MCF 10A (cell line): ENCODE data around the gene RHBDL1. TPM values are rescaled to one million over a fixed set of nuclear protein-coding genes. Genes with fewer than 3 reads are reported as not detected.

Source experiments
- BruUV-seq: library from RNA; stranded (reverse); fragments of 400-500 nt; replicated peaks from 2 replicates; lab custom pipeline; 2021; lab: Mats Ljungman, UMichigan
- CTCF ChIA-PET: fragments of 300-600 bp; sonication (Branson Sonifier 250); formaldehyde crosslinking; extraction: SDS; loops from one replicate; lab custom pipeline; 2021; ENCODE audit warnings: antibody characterized with exemption, inconsistent platforms; lab: Yijun Ruan, JAX
- POLR2A ChIA-PET: fragments of 300-600, 350-650 bp; sonication (Branson Sonifier 250); formaldehyde crosslinking; extraction: SDS; loops from one replicate; lab custom pipeline; 2020; ENCODE audit warnings: antibody characterized with exemption, inconsistent platforms; lab: Yijun Ruan, JAX
- DNase-seq: peaks from one replicate; pipeline ENCODE4 v3.0.0-alpha.2; 2018; ENCODE audit not compliant: unreplicated experiment
- H3K27ac Mint-ChIP-seq: one replicate; pipeline ENCODE4 v1.8.0; 2022; ENCODE audit warnings: mild to moderate bottlenecking, low read depth, mixed read lengths; ENCODE audit not compliant: unreplicated experiment
- H3K27me3 Mint-ChIP-seq: one replicate; pipeline ENCODE4 v1.8.0; 2022; ENCODE audit warnings: mixed read lengths; ENCODE audit not compliant: insufficient read depth, unreplicated experiment
- H3K36me3 Mint-ChIP-seq: one replicate; pipeline ENCODE4 v1.8.0; 2022; ENCODE audit warnings: mild to moderate bottlenecking, moderate library complexity, mixed read lengths; ENCODE audit not compliant: insufficient read depth, unreplicated experiment
- H3K4me1 Mint-ChIP-seq: one replicate; pipeline ENCODE4 v1.8.0; 2022; ENCODE audit warnings: mixed read lengths; ENCODE audit not compliant: insufficient read depth, unreplicated experiment
- H3K4me3 Mint-ChIP-seq: one replicate; pipeline ENCODE4 v1.8.0; 2022; ENCODE audit warnings: mild to moderate bottlenecking, moderate library complexity, mixed read lengths; ENCODE audit not compliant: unreplicated experiment
- H3K9me3 Mint-ChIP-seq: one replicate; pipeline ENCODE4 v1.8.0; 2022; ENCODE audit warnings: mixed read lengths; ENCODE audit not compliant: unreplicated experiment
- intact Hi-C: fragments of 100-400 bp; cut with micrococcal nuclease; formaldehyde crosslinking; loops from 2 replicates; pipeline ENCODE4 v1.14.1; 2022
- total RNA-seq: library from RNA; stranded (reverse); gene quantifications from 2 replicates; pipeline ENCODE4 v1.2.3, GENCODE V29; 2022
- TF ChIP-seq, protein P1 (sequence below): fragments of 200-600 bp; IDR thresholded peaks from one replicate; pipeline ENCODE4 v1.8.0; 2022; ENCODE audit warnings: antibody characterized with exemption, mild to moderate bottlenecking; ENCODE audit not compliant: unreplicated experiment

The RHBDL1 gene
- total RNA-seq, 1 experiment from 2014 or later: 3.0 TPM

DNA sequence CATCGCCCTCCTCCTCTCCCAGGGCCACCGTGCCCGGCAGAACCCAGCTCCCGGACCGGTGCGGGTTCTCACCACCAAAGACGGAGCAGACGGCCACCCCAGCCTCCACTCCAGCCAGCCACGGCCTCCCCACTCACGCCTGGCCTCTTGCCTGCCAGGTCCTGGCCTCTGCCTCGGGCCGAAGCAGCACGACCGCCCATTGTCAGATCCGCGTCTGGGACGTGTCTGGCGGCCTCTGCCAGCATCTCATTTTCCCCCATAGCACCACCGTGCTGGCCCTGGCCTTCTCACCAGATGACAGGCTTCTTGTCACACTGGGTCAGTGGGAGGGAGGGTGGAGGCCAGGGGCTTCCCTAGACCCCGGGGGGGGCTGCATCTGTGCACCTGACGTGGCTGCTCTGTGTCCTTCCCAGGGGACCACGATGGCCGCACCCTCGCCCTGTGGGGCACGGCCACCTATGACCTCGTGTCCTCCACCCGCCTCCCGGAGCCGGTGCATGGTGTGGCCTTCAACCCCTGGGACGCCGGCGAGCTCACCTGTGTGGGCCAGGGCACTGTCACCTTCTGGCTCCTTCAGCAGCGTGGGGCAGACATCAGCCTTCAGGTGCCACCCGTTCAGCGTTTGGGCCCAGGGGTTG is 14.2 kb upstream of the RHBDL1 start:
- no peaks in the 10 kb centered on the region for H3K27me3 Mint-ChIP-seq
- ChIA-PET CTCF (interaction anchor here (0.5 to 1.0 kb wide), 6 partner anchors 13 to 564 kb away, joined by 3 to 5 read pairs (median 3); partner anchors contain the start of gene TPSG1), POLR2A (no interaction called here)
- peaks cover 6% of the 10 kb centered on the region for H3K36me3 Mint-ChIP-seq
- H3K4me1 Mint-ChIP-seq: no peaks in the 10 kb centered on the region
- H3K4me3 Mint-ChIP-seq: no peak overlapping the region
- no TSS peak for BruUV-seq
- intact Hi-C loops: no loop called here
- no peak for DNase-seq
- H3K9me3 Mint-ChIP-seq: no peaks in the 10 kb centered on the region
- no peak overlapping the region for H3K27ac Mint-ChIP-seq
- TF ChIP-seq, protein P1, sequence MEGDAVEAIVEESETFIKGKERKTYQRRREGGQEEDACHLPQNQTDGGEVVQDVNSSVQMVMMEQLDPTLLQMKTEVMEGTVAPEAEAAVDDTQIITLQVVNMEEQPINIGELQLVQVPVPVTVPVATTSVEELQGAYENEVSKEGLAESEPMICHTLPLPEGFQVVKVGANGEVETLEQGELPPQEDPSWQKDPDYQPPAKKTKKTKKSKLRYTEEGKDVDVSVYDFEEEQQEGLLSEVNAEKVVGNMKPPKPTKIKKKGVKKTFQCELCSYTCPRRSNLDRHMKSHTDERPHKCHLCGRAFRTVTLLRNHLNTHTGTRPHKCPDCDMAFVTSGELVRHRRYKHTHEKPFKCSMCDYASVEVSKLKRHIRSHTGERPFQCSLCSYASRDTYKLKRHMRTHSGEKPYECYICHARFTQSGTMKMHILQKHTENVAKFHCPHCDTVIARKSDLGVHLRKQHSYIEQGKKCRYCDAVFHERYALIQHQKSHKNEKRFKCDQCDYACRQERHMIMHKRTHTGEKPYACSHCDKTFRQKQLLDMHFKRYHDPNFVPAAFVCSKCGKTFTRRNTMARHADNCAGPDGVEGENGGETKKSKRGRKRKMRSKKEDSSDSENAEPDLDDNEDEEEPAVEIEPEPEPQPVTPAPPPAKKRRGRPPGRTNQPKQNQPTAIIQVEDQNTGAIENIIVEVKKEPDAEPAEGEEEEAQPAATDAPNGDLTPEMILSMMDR: no peak

DNA sequence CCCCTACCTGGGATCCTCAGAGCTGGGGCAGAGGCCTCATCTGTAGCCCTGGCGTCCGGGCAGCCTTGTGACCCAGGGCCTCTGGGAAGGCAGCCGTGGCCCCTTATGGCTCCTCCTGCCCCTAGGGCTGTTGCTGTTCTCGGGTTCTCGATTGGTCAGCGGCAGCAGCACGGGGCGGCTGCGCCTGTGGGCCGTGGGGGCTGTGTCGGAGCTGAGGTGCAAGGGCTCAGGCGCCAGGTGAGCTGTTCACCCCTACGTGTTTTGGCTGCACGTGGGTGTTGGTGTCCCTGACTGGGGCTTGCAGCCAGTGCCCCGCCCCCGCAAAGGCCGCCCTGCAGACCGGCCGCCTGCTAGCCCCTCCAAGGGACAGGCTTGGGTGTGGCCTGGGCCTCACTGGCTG is 13.4 kb upstream of the RHBDL1 start:
- intact Hi-C loops: no loop called here
- BruUV-seq: no TSS peak
- H3K9me3 Mint-ChIP-seq: no peaks in the 10 kb centered on the region
- no peak overlapping the region for H3K27ac Mint-ChIP-seq
- DNase-seq: no peak
- H3K27me3 Mint-ChIP-seq: no peaks in the 10 kb centered on the region
- CTCF ChIA-PET: interaction anchor here (0.5 to 1.3 kb wide), 6 partner anchors 9 to 535 kb away, joined by 3 to 5 read pairs (median 3); no protein-coding TSS in a partner anchor
- H3K36me3 Mint-ChIP-seq: no peaks in the 10 kb centered on the region
- no peak overlapping the region for H3K4me3 Mint-ChIP-seq
- POLR2A ChIA-PET: interaction anchor here (0.6 to 1.1 kb wide), 2 partner anchors 8 to 137 kb away, joined by 3 to 4 read pairs; no protein-coding TSS in a partner anchor
- H3K4me1 Mint-ChIP-seq: no peaks in the 10 kb centered on the region
- TF ChIP-seq, protein P1: no peak

DNA sequence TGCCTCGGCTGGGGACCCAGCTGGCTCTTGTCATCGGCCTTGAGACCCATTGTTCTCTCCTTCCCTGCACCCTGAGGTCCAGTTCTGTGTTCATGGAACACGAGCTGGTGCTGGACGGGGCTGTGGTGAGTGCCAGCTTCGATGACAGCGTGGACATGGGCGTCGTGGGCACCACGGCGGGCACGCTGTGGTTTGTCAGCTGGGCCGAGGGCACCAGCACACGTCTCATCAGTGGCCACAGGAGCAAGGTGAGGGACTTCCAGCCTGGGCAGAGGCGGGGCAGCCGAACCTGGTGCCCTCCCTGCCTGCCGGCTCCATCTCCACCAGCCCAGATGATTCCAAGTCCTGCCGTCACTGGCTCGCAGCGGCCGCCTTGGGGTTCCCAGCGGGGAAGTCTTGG is 12.9 kb upstream of the RHBDL1 start:
- TF ChIP-seq, protein P1: no peak
- no peak overlapping the region for H3K4me3 Mint-ChIP-seq
- no peaks in the 10 kb centered on the region for H3K27me3 Mint-ChIP-seq
- POLR2A ChIA-PET: interaction anchor here (1.1 kb wide), 1 partner anchor 9 kb away, joined by 4 read pairs; no protein-coding TSS in a partner anchor
- no peaks in the 10 kb centered on the region for H3K36me3 Mint-ChIP-seq
- H3K9me3 Mint-ChIP-seq: no peaks in the 10 kb centered on the region
- no peak overlapping the region for H3K27ac Mint-ChIP-seq
- BruUV-seq: no TSS peak
- DNase-seq: no peak
- intact Hi-C loops: no loop called here
- CTCF ChIA-PET: interaction anchor here (0.5 to 1.3 kb wide), 3 partner anchors 9 to 79 kb away, joined by 3 to 4 read pairs (median 3); no protein-coding TSS in a partner anchor
- H3K4me1 Mint-ChIP-seq: no peaks in the 10 kb centered on the region

DNA sequence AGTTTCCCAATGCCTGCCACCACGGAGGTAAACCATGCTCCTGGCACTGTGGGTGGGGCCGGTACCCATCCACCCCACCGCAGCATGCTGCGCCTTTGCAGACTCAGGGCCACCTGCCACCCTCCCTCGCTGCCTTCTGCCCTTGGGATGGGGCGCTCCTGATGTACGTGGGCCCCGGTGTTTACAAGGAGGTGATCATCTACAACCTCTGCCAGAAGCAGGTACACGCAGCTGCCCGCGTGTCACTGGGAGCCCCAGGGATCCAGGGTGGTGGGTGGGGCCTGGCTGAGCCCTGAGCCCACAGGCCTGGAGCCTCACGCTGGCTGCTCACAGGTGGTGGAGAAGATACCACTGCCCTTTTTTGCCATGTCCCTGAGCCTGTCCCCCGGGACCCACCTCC is 8.9 kb upstream of the RHBDL1 start:
- H3K36me3 Mint-ChIP-seq: peaks cover 18% of the 10 kb centered on the region
- BruUV-seq: no TSS peak
- H3K4me1 Mint-ChIP-seq: no peaks in the 10 kb centered on the region
- ChIA-PET POLR2A (interaction anchor here (3.2 kb wide), 1 partner anchor 18 kb away, joined by 17 read pairs; the partner anchor contains the start of gene WDR90), CTCF (interaction anchor here (0.9 to 2.3 kb wide), 5 partner anchors 8 to 45 kb away, joined by 3 to 7 read pairs (median 3); partner anchors contain the start of genes WDR24 and WDR90)
- intact Hi-C loops: no loop called here
- H3K27me3 Mint-ChIP-seq: no peaks in the 10 kb centered on the region
- no peak overlapping the region for H3K4me3 Mint-ChIP-seq
- TF ChIP-seq, protein P1: no peak
- H3K9me3 Mint-ChIP-seq: no peaks in the 10 kb centered on the region
- DNase-seq: no peak
- H3K27ac Mint-ChIP-seq: no peak overlapping the region
